GM19239 (cell line): ENCODE data around the gene PTK7.
"Not testable (repeated sequence)": the region's sequence is repeated elsewhere in the genome, so short reads cannot be mapped to it uniquely, and the experiment has no call there.

ENCODE experiments used
- DNase-seq: peaks from one replicate; pipeline ENCODE4 v3.0.0; 2011; ENCODE audit warnings: low spot score; ENCODE audit not compliant: insufficient read length
- FAIRE-seq: peaks from 2 replicates; lab custom pipeline; 2011; peaks lifted over from hg19 to GRCh38; lab: Jason Lieb, UNC

Gene PTK7

GRCh38 chr6:43081922-43082321 is 5.8 kb downstream of the PTK7 start:
- DNase-seq, FAIRE-seq: not testable (repeated sequence)

GRCh38 chr6:43082806-43083655 is 6.9 kb downstream of the PTK7 start:
- DNase-seq (no peak), FAIRE-seq (no peak)

- FAIRE-seq = no peak
- no peak for DNase-seq
Observed at GRCh38 chr6:43086022-43086658, 10.0 kb downstream of the PTK7 start.

GRCh38 chr6:43088654-43089056 is 12.5 kb downstream of the PTK7 start:
- no peak for DNase-seq
- no peak for FAIRE-seq

GRCh38 chr6:43089467-43089866 is 13.4 kb downstream of the PTK7 start:
- FAIRE-seq (no peak), DNase-seq (no peak)

GRCh38 chr6:43089874-43090558 is 13.9 kb downstream of the PTK7 start:
- DNase-seq (no peak), FAIRE-seq (no peak)

GRCh38 chr6:43090559-43090956 is 14.4 kb downstream of the PTK7 start:
- DNase-seq = no peak
- no peak for FAIRE-seq

- no peak for DNase-seq
- FAIRE-seq = no peak
Observed at GRCh38 chr6:43091020-43091419, 14.9 kb downstream of the PTK7 start.

GRCh38 chr6:43091436-43091991 is 15.4 kb downstream of the PTK7 start:
- DNase-seq (no peak), FAIRE-seq (no peak)

GRCh38 chr6:43092635-43093034 is 16.5 kb downstream of the PTK7 start:
- no peak for FAIRE-seq
- DNase-seq = no peak

- DNase-seq = no peak
- FAIRE-seq = no peak
Observed at GRCh38 chr6:43093436-43094289, 17.5 kb downstream of the PTK7 start.

GRCh38 chr6:43095939-43096338 is 19.8 kb downstream of the PTK7 start:
- no peak for FAIRE-seq
- DNase-seq = no peak

- no peak for FAIRE-seq
- DNase-seq = no peak
Observed at GRCh38 chr6:43096451-43097097, 20.5 kb downstream of the PTK7 start.

- FAIRE-seq (no peak), DNase-seq (no peak)
Observed at GRCh38 chr6:43097098-43097489, 21.0 kb downstream of the PTK7 start.

- no peak for FAIRE-seq
Observed at GRCh38 chr6:43097502-43097901, 21.4 kb downstream of the PTK7 start.

GRCh38 chr6:43101497-43101896 is 25.4 kb downstream of the PTK7 start:
- DNase-seq = no peak
- FAIRE-seq = no peak

More at GRCh38 chr6:43097502-43097901, 21.4 kb downstream of the PTK7 start:
- no peak for DNase-seq

GRCh38 chr6:43103253-43103876 is 27.3 kb downstream of the PTK7 start:
- no peak for DNase-seq
- no peak for FAIRE-seq

GRCh38 chr6:43105538-43106222 is 29.6 kb downstream of the PTK7 start:
- no peak for FAIRE-seq
- DNase-seq = no peak
